Chondrocyte (in vitro differentiated cells): Measurements from ENCODE around the gene FGF21. TPM values are rescaled to one million over a fixed set of nuclear protein-coding genes. Genes with fewer than 3 reads are reported as not detected.

Source experiments
- DNase-seq: peaks from one replicate; pipeline ENCODE4 v3.0.0; 2021; ENCODE audit warnings: mixed read lengths, low spot score
- H3K27ac Mint-ChIP-seq: one replicate; pipeline ENCODE4 v1.8.0; 2021; ENCODE audit warnings: mild to moderate bottlenecking, moderate library complexity, mixed read lengths; ENCODE audit not compliant: unreplicated experiment
- H3K27me3 Mint-ChIP-seq: 2 replicates; pipeline ENCODE4 v1.8.0; 2021; ENCODE audit warnings: low read depth, mixed read lengths
- H3K36me3 Mint-ChIP-seq: 2 replicates; pipeline ENCODE4 v1.8.0; 2021; ENCODE audit warnings: low read depth, mixed read lengths
- H3K4me1 Mint-ChIP-seq: 2 replicates; pipeline ENCODE4 v1.8.0; 2021; ENCODE audit warnings: low read depth, mild to moderate bottlenecking, mixed read lengths
- H3K4me3 Mint-ChIP-seq: one replicate; pipeline ENCODE4 v1.8.0; 2021; ENCODE audit warnings: mild to moderate bottlenecking, moderate library complexity, mixed read lengths; ENCODE audit not compliant: unreplicated experiment
- H3K9me3 Mint-ChIP-seq: 2 replicates; pipeline ENCODE4 v1.8.0; 2021; ENCODE audit warnings: low read depth, mixed read lengths
- total RNA-seq: library from RNA; stranded (reverse); gene quantifications from 3 replicates; pipeline ENCODE4 v1.2.1, GENCODE V29; 2021
- TF ChIP-seq, protein P1 (sequence below): fragments of 200-600 bp; sonication (generic); IDR thresholded peaks from 2 replicates; pipeline ENCODE4 v1.5.0; 2021; ENCODE audit warnings: antibody characterized with exemption, mild to moderate bottlenecking, moderate library complexity

The FGF21 gene
- total RNA-seq, 1 donor from 2014 or later = not detected

DNA sequence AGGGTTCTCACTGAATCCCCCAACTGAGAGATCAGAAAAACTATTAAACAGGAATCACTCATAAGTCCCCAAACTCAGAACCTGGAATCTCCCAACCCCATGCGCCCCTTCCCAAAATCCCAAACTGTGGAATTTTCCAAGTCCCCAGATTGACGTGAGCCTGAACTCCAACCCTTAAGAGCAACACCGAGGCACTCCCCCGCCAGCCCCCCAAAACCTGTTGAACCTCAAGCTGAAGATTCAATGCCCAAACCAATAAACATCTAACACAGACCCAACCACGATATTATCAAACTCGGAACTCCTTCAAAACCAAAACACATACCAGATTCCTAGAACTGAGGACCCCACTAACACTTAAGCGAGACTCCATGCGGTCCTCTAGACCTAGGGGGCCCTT, 9.2 kb upstream of the FGF21 start:
- peaks cover 2% of the 10 kb centered on the region for H3K4me1 Mint-ChIP-seq
- DNase-seq = no peak
- H3K9me3 Mint-ChIP-seq = no peaks in the 10 kb centered on the region
- TF ChIP-seq, protein P1, sequence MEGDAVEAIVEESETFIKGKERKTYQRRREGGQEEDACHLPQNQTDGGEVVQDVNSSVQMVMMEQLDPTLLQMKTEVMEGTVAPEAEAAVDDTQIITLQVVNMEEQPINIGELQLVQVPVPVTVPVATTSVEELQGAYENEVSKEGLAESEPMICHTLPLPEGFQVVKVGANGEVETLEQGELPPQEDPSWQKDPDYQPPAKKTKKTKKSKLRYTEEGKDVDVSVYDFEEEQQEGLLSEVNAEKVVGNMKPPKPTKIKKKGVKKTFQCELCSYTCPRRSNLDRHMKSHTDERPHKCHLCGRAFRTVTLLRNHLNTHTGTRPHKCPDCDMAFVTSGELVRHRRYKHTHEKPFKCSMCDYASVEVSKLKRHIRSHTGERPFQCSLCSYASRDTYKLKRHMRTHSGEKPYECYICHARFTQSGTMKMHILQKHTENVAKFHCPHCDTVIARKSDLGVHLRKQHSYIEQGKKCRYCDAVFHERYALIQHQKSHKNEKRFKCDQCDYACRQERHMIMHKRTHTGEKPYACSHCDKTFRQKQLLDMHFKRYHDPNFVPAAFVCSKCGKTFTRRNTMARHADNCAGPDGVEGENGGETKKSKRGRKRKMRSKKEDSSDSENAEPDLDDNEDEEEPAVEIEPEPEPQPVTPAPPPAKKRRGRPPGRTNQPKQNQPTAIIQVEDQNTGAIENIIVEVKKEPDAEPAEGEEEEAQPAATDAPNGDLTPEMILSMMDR = no peak
- H3K27ac Mint-ChIP-seq = peak overlapping the region; percentile 27
- no peak overlapping the region for H3K4me3 Mint-ChIP-seq
- no peaks in the 10 kb centered on the region for H3K27me3 Mint-ChIP-seq
- H3K36me3 Mint-ChIP-seq = no peaks in the 10 kb centered on the region

DNA sequence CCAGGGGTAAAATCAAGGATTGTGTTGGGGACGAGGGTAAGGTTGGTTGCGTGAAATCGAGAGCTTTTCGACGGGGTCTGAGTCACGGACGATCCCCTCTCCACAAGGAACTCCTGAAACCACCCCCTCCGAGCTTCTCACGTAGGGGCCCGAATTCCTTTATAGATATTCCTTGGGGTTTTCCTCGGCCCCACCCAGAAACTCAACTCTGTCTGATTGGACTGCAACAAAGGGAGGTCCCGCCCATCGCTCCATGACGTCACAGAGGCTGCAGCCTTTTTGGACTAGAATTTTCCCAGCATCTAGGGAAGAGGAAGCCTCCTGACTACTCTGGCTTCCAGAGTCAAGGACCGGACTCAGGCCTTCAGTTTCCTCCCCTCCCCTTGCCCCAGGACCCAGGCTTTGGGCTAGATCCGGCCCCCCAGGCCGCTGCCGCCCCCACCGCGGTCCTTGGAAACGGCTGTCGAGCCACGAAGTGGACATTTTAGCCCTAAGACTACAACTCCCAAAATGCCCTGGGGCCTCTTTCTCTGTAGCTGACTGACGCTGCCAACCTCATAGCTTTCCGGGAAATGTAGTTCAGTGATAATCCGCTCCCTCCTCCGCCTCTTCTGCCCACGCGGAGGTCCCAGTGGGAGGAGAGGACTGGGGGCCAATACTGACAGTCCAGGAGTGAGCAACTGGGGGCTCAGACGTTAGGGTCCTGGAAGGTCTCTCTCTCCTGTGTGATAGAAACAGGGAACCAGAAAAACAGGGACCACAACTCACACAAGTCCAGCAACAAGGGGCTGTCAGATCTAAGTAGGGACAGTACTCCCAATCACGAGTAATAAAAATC, 8.4 kb upstream of the FGF21 start, which contains the start of gene IZUMO1:
TSS of gene IZUMO1 (minus strand) at position 172 of the 838 bp plus-strand sequence. CDS start 1,050 bp downstream, outside the sequence.
- H3K27me3 Mint-ChIP-seq = no peaks in the 10 kb centered on the region
- peak within 1 kb of the TSS; percentile 68 for H3K4me3 Mint-ChIP-seq
- H3K36me3 Mint-ChIP-seq = no peaks in the 10 kb centered on the region
- peaks cover 5% of the 10 kb centered on the region for H3K4me1 Mint-ChIP-seq
- no peaks in the 10 kb centered on the region for H3K9me3 Mint-ChIP-seq
- TF ChIP-seq, protein P1 = no peak
- peak within 1 kb of the TSS; percentile 89 for H3K27ac Mint-ChIP-seq
- no peak for DNase-seq

DNA sequence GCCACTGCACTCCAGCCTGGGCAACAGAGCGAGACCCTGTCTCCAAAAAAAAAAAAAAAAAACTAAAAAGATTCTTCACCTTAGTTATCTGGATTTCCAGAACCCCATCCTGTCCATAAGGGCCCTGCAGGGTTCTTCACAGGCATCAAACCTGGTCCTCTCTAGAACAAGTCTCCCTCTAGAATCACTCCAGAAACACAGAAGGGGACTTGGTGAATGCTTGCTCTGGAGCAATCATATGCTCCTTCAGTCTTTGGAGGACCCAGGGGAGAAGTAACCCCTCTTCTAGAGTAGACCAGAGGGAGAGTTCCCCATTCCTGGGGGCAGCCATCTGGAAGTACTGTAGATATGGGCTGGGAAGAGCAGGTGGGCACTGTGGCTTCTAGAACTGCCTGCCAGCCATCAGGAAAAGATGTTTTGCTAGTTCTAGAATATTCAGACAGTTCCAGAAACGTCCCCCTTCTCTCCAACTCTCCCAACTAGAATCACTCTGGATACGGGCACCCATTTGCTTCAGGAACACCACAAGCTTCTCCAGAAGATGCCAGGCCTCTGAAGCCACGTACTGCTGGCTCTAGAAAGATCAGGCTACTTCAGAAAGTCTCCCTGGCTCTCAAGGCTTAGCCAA, 5.6 kb upstream of the FGF21 start:
- no peak for DNase-seq
- Mint-ChIP-seq H3K9me3 (no peaks in the 10 kb centered on the region), H3K27me3 (peaks cover 4% of the 10 kb centered on the region), H3K27ac (no peak overlapping the region), H3K4me3 (no peak overlapping the region), H3K36me3 (no peaks in the 10 kb centered on the region), H3K4me1 (peaks cover 13% of the 10 kb centered on the region)
- TF ChIP-seq, protein P1 = no peak

DNA sequence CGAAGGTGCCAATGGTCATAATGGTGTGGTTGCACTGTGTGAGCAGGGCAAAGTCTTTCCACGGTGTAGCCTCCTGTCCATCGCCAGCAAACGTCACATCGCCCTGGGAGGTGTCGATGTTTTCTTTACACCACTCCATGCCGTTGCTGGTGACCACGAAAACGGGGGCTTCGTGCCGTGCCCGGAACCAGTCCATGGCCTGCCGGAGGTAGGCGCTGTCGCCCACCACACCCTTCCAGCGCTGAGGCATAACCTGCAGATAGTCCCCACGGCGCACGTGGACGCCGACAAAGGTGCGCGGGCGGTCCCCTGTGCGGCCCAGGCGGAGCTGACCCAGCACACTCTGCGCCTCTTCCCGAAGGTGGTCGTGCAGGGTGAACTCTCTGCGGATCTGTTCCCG, 5.0 kb upstream of the FGF21 start:
- Mint-ChIP-seq H3K27me3 (peaks cover 4% of the 10 kb centered on the region), H3K4me1 (peaks cover 13% of the 10 kb centered on the region), H3K36me3 (no peaks in the 10 kb centered on the region), H3K4me3 (no peak overlapping the region), H3K9me3 (no peaks in the 10 kb centered on the region), H3K27ac (no peak overlapping the region)
- DNase-seq = no peak
- TF ChIP-seq, protein P1 = no peak

DNA sequence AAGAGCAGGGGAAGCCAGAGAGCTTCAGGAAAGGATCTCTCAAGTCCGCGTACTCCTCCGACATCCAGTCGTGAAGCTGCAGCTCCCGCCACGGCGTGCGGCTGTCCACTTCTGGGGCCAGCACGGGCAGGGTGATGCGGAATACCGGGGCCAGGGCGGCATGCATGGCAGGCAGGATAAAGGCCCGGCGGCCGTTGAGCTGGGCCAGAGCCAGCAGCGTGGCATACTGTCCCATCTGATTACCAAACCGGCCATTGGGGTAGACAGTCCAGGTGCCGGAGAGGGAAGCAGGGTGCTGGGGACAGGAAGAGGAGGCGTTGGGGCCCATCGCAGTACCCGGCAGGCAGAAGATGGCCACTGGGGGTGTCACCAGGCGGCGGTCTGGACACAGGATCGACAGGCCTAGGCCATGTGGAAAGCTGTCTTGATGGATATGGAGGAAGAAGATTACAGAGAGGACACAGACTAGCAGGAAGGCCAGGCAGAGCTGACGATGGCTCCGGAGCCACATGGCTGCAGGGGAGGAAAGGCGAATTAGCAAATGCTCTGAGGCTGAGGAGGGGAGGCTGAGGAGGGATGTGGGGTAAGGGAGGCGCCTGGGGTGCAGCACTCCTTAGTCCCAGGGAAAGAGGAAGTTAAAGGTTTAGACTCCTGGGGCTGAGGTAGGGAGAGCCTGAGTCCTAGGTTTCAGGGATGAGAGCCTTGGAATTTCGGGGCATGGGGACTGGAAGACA, 4.4 kb upstream of the FGF21 start:
- peaks cover 13% of the 10 kb centered on the region for H3K4me1 Mint-ChIP-seq
- TF ChIP-seq, protein P1 = no peak
- no peak for DNase-seq
- no peaks in the 10 kb centered on the region for H3K36me3 Mint-ChIP-seq
- H3K4me3 Mint-ChIP-seq = peak overlapping the region; percentile 25
- peaks cover 4% of the 10 kb centered on the region for H3K27me3 Mint-ChIP-seq
- no peaks in the 10 kb centered on the region for H3K9me3 Mint-ChIP-seq
- H3K27ac Mint-ChIP-seq = no peak overlapping the region
